Activated CD4-positive, alpha-beta T cell treated with anti-CD3 and anti-CD28 coated beads, Interleukin-2, amount 50 U/mL, for 16 hours (primary cell): ENCODE measurements around the gene ST3GAL3.

Experiments used
- DNase-seq: peaks from one replicate; pipeline ENCODE4 v3.0.0-alpha.2; 2020

ST3GAL3 gene

DNA sequence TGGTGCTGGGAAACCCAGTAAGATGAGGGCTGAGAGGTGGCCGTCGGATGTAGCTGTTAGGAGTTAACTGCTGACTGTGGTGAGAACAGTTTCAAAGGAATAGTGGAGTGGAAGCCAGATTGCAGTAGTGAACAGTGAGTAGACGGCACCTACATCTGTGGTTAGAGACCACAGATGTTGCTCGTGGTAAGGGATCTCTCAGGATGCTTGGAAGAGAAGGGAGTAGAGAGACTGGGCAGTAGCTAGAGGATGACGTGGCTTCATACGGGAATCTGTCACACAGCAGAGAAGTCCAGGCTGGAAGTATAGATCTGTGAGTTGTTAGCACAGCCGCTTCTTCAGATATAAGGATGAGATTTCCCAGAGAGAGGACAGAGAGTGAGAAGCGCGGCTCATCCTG, 218.5 kb downstream of the ST3GAL3 start:
- no peak for DNase-seq

DNA sequence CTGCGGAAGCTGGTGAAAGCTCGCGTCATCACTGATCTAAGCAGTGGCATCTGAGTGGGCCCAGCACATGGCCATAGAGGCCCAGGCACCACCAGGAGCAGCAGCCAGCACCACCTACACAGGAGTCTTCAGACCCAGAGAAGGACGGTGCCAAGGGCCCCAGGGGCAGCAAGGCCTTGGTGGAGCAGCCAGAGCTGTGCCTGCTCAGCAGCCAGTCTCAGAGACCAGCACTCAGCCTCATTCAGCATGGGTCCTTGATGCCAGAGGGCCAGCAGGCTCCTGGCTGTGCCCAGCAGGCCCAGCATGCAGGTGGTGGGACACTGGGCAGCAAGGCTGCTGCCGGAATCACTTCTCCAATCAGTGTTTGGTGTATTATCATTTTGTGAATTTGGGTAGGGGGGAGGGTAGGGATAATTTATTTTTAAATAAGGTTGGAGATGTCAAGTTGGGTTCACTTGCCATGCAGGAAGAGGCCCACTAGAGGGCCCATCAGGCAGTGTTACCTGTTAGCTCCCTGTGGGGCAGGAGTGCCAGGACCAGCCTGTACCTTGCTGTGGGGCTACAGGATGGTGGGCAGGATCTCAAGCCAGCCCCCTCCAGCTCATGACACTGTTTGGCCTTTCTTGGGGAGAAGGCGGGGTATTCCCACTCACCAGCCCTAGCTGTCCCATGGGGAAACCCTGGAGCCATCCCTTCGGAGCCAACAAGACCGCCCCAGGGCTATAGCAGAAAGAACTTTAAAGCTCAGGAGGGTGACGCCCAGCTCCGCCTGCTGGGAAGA, 223.0 kb downstream of the ST3GAL3 start:
- DNase-seq, result peak; percentile 28

DNA sequence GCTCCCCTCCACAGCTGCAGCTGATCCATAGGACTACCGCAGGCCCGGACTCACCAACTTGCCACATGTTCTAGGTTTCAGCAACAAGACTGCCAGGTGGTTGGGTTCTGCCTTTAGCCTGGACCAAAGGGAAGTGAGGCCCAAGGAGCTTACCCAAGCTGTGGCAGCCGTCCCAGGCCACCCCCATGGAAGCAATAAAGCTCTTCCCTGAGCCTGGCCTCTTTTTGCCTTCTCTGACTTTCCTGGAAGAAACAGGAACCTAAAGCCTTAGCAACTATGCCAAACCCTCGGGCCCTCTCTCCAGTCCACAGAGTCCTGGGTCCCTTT, 223.6 kb downstream of the ST3GAL3 start:
- DNase-seq, result no peak

DNA sequence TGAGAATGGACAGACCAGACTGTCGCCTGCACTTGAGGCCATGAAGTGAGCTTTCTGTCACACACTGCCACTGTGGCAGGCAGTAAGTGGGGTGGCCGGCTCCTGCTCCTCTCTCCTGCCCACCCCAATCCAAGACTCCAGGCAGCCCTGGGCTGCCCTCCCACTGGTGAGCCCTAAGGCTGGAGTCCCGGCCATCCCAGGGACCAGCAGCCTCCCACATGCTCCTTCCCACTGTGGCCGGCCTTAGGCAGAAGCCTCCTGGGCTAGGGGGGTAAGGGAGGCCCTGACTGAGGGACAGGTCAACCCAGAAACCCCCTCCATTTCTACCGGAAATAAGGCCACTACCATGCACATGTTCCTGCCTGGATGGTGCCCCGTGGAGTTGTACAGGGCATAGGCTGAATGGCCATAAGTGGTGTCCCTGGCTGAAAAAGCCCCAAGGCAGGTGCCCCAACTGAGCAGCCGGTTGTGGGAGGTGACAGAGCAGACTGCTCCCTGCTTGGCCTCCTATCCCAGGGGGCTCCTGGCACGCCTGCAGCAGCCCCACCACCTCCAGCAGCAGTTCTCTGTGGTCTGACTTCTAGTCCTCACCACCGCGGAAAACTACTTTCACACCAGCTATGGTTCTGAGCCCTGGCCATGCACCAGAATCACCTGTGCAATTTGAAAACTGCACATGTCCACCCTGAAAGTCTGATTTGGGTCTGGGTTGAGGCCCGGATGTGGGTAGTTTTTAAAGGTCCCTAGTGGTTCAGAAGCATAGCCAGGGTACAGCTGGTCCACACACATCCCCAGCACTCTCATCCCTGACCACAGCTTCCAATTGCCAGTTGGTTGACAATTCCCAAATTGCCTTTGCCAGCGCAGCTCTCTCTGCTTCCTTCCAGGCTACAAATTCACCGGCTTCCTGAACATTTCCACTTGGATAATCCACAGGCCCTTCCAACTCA, 224.7 kb downstream of the ST3GAL3 start:
- DNase-seq, result no peak

DNA sequence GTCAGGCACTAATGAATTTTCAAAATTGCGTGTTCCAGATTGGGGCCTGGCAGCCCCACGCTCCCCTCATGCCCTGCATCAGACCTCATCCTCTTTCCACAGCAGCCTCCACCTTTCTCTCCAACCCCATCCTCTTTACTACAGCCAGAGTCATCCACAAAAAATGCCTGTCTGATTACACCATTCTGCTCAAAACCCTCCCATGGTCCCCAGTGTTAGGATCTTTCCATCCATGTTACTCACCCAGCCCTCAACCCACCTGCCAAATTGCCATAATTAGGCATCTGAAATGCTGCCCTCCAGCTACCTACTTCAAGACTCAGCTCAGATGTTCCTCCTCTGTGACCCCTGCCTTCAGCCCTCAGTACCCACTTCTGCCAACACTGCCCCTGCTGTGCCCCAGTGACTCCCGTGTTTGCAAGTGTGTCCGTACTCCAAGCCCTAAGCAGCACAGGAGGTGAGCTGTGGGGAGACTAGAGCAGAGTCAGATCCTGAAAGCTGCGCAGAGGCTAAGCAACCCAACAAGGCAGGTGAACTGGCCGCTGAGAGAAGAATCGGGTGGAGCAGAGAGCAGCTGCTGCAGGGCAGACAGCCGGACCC, 225.6 kb downstream of the ST3GAL3 start:
- DNase-seq, result no peak

DNA sequence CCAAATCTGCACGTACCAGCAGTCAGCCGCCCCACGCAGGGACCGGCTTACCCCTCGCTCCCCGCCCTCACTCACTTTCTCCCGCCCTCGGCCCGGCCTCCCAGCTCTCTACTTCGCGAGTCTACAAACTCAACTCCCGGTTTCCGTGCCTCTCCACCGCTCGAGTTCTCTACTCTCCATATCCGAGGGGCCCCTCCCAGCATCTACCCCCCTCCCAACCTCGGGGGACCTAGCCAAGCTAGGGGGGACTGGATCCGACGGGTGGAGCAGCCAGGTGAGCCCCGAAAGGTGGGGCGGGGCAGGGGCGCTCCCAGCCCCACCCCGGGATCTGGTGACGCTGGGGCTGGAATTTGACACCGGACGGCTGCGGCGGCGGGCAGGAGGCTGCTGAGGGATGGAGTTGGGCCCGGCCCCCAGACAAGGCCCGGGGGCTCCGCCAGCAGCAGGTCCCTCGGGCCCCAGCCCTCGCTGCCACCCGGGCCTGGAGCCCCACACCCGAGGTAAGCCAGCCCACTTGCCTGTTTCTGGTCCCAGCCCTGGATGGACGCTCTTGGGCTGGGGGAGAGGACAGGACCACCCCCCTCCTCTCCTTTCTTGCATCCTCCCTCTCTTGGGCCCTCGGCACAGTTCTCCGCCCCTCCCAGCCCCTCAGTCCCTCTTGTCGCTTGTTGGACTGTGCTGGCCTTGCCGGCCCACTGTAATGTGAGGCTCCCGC, 226.2 kb downstream of the ST3GAL3 start, which contains the start of gene ARTN:
ARTN (plus strand) TSS at position 416 of the 715 bp plus-strand sequence. CDS start 1,856 bp downstream, outside the sequence.
- DNase-seq, result no peak

DNA sequence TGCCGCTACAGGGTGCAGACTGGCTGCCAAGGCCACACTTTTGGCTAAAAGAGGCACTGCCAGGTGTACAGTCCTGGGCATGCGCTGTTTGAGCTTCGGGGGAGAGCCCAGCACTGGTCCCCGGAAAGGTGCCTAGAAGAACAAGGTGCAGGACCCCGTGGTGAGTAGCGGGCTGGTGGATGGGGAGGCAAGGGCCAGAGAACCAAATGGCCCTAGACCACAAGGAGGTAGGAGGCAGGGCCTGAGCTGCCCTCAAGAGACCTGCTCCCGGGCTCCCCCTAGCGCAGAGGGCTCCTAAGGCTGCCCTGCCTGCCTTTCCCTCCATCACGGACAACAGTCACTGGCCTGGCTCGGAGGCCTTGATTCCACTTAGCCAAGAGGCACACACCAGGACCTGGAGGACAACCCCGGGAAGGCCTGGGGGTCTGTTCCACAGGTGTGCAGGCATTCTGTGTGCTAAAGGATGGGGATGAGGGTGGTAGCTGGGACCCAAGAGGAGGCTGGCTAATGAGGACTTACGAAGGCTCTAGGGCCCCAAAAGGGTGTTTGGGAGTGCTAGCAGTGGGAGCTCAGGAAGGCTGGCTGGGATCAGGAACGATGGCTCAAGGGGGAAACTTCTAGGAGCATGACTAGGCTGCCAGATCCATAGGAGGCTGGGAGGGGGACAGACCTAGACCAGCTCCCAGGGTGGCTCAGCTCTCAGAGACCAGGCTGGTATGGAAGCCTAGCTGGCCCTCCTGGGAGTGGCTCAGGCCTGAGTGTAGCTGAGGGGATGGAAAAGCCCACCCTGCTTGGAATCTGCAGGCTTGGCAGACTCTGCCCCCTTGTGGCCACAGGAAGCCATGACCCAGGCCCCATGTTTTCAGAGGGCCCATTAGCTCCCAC, 227.0 kb downstream of the ST3GAL3 start:
- DNase-seq, result peak; percentile 58

DNA sequence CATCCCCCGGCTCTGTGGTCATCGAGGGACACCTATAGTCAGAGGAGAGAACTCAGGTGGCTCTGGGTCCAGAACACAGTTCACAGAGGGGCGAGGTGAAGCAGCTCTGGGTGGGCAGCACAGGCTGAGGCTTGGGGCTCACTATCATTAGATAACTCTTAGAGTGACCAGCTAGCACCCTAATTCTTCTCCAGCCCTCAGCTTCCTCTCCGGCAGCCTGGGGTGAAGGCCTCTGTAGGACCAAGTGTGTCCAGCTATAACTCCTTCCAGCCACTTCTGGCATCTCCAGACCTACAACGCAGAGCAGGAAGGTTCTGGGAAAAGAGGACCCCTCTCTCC, 227.6 kb downstream of the ST3GAL3 start:
- DNase-seq, result no peak

DNA sequence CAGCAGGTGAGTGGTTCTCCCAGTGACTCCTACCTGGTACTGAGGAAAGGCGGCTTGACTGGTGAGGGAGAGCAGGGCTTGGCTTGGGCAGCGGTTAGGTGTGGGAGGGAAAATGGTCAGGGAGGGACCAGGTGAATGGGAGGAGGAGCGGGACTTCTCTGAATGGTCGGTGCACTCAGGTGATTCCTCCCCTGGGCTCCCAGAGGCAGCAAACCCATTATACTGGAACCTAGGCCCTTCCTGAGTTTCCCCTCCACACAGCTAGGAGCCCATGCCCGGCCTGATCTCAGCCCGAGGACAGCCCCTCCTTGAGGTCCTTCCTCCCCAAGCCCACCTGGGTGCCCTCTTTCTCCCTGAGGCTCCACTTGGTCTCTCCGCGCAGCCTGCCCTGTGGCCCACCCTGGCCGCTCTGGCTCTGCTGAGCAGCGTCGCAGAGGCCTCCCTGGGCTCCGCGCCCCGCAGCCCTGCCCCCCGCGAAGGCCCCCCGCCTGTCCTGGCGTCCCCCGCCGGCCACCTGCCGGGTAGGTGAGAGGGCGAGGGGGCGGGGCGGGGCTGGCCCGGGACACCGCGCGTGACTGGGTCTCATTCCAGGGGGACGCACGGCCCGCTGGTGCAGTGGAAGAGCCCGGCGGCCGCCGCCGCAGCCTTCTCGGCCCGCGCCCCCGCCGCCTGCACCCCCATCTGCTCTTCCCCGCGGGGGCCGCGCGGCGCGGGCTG, 228.5 kb downstream of the ST3GAL3 start:
- DNase-seq, result no peak

DNA sequence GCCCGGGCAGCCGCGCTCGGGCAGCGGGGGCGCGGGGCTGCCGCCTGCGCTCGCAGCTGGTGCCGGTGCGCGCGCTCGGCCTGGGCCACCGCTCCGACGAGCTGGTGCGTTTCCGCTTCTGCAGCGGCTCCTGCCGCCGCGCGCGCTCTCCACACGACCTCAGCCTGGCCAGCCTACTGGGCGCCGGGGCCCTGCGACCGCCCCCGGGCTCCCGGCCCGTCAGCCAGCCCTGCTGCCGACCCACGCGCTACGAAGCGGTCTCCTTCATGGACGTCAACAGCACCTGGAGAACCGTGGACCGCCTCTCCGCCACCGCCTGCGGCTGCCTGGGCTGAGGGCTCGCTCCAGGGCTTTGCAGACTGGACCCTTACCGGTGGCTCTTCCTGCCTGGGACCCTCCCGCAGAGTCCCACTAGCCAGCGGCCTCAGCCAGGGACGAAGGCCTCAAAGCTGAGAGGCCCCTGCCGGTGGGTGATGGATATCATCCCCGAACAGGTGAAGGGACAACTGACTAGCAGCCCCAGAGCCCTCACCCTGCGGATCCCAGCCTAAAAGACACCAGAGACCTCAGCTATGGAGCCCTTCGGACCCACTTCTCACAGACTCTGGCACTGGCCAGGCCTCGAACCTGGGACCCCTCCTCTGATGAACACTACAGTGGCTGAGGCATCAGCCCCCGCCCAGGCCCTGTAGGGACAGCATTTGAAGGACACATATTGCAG, 229.3 kb downstream of the ST3GAL3 start:
- no peak for DNase-seq

DNA sequence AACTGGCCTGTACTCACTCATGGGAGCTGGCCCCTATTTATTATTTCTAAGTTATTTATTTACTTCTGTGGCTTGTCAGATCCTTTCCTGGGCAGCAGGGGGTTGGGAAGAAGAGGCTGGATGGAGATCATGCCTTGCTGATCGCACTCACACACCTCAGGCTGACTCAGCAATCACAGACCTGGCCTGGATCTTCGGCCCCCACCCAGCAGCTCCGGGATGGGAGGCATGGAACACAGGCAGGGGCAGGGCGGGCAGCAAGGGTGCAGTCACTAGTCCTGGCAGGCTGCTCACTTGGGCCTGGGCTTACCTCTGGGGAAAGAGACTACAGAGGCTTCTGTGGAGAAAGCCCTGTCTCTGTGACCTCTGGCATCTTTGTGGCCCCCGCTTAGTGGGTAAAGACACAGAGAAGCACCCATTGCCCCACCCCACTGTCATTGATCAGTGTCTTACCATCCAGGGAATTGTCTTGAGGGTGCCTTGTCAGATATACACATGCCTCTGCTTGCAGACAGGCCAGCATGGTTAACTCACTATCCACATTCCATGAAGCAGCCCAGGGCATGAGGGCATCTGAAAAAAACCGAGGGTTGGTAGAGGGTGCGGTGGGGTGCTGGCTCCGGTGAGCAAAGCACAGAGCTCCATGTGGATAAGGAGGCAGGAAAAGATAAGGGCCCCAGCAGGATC, 230.0 kb downstream of the ST3GAL3 start:
- DNase-seq, result no peak

DNA sequence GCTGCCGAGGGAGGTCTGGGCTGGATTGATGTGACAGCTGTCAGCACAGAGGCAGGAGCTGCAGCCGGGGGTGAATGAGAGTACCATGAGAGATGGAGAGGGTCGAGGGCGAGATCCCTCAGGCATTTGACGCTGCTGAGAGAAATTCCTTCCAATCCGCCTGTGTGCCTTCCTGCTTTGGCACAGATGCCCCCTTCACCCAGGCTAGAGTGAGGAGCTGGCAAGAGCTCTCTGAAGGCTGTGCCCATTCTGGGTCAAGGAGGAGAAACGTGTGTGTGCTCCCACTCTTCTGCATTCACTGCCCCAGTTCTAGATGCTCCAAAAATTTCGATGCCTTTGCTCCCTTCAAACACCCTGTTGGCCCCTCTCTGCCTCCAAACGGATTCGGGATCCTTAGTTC, 231.0 kb downstream of the ST3GAL3 start:
- no peak for DNase-seq

DNA sequence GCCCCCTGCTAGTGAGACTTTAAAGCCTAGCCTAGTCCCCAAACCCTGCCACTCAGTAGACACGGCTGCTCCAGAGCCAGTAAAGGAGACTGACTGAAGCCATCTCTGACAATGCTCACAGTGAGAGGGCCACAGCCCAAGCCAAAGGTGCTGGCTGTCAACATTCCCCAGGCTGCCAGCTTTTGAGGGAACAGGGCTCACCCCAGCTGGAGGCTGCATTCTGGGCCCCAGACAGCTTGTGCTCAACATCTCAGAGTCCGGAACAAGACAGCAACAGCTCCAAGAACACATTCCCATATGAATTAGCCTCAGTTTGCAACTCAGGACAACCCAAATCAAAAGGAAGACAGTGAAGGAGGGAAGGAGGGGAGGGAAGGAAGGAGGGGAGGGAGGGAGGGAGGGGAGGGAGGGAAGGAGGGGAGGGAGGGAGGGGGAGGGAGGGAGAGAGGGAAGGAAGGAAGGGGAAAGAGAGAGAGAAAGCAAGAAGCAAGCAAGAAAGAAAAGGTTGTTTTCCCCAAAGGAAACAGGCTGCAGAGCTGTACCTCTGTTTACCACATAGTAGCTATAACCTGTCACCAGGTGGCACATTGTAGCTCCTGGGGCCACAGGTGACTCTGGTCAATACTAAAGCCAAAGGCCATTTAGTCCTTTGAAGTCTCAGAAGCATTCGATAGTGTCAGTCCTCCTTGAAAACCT, 231.7 kb downstream of the ST3GAL3 start:
- DNase-seq, result no peak

DNA sequence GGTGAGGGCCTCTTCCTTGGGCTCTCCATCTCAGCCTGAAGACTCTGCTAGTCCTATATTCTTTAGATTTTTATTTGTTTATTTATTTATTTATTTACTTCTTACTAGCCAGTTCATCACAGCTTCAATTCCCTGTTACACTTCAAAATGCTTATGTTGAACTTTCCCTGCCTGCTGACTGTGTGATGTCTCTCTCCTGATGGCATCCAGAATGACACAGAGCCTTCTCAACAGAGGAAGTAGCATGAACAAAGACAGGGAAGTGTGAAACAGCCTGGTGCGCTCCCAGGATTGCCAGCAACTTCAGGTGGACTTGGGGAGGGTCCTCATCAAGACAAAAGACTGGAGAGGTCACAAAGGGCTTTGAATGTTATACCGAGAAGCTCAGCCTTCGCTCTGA, 235.1 kb downstream of the ST3GAL3 start:
- no peak for DNase-seq

DNA sequence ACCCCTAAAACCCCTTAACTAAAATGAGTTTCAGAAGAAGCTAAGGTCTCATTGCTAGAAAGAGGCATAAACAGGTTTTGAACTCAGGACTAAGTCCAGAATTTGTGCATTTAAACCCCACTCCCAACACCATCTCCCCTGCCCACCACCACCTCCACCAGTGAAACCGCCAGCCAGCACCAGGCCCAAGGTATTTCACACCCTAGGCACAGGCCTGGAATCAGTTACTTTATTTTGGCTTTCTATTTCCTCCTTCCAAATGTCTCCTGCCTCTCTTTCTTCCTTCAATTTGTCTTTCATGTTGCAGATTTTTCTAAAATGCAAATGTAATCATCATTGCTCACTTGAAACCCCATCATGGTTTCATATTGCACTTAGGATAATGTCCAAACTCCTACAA, 237.5 kb downstream of the ST3GAL3 start:
- no peak for DNase-seq

DNA sequence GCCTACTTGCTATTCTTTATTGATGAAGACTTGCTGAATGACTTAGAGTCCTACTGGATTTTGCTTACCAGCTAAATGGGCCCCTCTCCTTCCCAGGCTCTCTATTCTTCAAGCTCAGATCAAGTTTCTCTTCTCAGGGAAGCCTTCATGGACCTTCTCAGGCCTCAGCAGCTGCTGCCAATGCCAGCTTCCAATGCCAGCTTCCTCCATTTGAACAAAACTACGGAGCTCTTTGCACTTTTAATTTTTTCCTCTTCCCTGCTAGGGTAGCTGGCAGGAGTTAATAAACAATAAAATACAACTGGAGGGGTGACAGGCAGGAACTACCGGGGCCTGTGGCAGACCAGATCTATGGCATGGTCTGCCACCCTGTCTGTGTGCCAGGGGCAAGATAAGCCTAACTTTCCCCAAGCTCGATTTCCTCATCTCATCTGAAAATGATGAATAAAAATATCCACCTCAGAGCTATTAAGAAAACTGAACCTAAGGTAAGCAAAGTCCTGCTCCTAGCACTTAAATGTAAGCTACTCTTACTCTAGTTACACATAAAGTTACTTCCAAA, 238.4 kb downstream of the ST3GAL3 start:
- DNase-seq, result no peak

DNA sequence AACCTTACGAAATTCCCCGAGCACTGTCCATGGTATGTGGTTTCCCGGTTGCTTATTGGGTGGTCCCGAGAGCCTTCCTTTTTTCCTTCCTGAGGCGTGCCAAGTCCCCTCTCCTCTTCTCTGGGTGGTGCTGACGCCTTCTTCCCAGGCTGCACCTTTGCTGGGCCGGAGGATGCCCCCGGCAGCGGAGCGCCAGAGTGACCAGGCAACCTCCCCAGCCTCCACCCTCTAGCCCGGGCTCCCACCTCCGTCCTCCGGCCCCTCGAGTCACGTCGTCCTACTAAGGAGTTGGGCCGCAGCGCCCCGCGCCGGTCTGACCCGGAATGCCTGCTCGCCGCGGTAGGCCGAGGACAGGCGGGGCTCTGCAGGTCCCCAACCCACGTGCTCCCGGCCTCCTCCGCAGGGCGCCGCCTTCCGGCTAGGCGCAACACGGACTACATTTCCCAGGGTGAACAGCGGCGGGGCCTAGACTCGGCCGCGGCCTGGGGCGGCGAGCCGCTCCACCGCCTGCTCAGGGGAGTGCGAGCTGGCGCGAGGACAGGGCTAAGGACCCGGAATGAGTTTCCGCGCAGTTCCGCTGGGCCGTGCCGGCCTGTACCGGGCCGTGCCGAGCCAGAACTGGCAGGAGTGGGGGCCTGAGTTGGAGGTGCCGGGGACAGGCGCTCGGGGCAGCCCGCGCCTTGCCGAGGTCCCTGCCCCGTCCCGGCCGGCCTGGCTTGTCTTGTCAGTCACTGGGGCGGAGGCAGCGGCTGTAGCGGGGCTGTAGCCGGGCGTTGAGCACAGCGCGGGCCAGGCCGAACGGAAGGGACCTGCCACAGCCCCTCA, 239.1 kb downstream of the ST3GAL3 start, which contains the start of gene IPO13:
IPO13 (plus strand) TSS at position 715 of the 825 bp plus-strand sequence. CDS start 651 bp downstream, outside the sequence.
- peak; percentile 97 for DNase-seq
